Esophagus squamous epithelium (tissue), 5 donors: ENCODE measurements around the gene NQO2. TPM values are rescaled to one million over a fixed set of nuclear protein-coding genes. Genes with fewer than 3 reads are reported as not detected.
A peak's percentile ranks its signal among the peaks of the same experiment; 100 is the strongest.

Experiments
- DNase-seq: peaks from one replicate; lab custom pipeline; 2025; lab: John Stamatoyannopoulos, UW
- H3K27ac ChIP-seq, 4 donors: fragments of 200-600 bp; sonication (generic); one replicate each; pipeline ENCODE4 v1.5.1; 2016 to 2019; ENCODE audit warnings: mild to moderate bottlenecking in 1 of 4
- H3K27me3 ChIP-seq, 4 donors: fragments of 200-600 bp; sonication (generic); 1 replicate in 3 of 4; 2 replicates in 1 of 4; pipeline versions ENCODE4 v1.5.1 to v1.6.0; 2017 to 2021; ENCODE audit warnings: antibody characterized with exemption in 1 of 4
- H3K36me3 ChIP-seq, 3 donors: fragments of 200-600 bp; sonication (generic); one replicate each; pipeline ENCODE4 v1.5.1; 2016 to 2019
- H3K4me1 ChIP-seq, 3 donors: fragments of 200-600 bp; sonication (generic); one replicate each; pipeline ENCODE4 v1.5.1; 2017 to 2019
- H3K4me3 ChIP-seq, 4 donors: fragments of 200-600 bp; sonication (generic); 1 replicate in 3 of 4; 2 replicates in 1 of 4; pipeline ENCODE4 v1.5.1; 2016 to 2019; ENCODE audit warnings: mild to moderate bottlenecking in 2 of 4, moderate library complexity in 1 of 4
- H3K9me3 ChIP-seq, 3 donors: fragments of 200-600 bp; sonication (generic); one replicate each; pipeline ENCODE4 v1.5.1; 2016 to 2019
- POLR2A ChIP-seq, 4 donors: fragments of 450-650 bp; IDR thresholded peaks; one replicate each; pipeline ENCODE4 v1.6.1; 2017; ENCODE audit warnings: antibody characterized with exemption in 4 of 4, mild to moderate bottlenecking in 4 of 4, moderate library complexity in 3 of 4
- WGBS, 2 donors: methylation state at CpG; one replicate each; pipeline ENCODE4 v1.1.5; 2018; 5-methylcytosine and 5-hydroxymethylcytosine counted together
- intact Hi-C: fragments of 100-400 bp; cut with DNase I; formaldehyde crosslinking; loops from one replicate; pipeline ENCODE4 v1.15.0; 2022
- total RNA-seq, 4 donors: library from RNA; depleted of rRNA; stranded (reverse); fragments of >200 nt; gene quantifications; one replicate each; pipeline ENCODE4 v1.1.0, GENCODE V29; 2016
- TF ChIP-seq, protein P1 (sequence below), 6 experiments: fragments of 450-650 bp in 4 of 6; fragments of 200-600 bp in 2 of 6; sonication (generic) in 2 of 6; IDR thresholded peaks; one replicate each; pipeline ENCODE4 v1.5.1; 2016 to 2019; ENCODE audit warnings: antibody characterized with exemption in 6 of 6, mild to moderate bottlenecking in 4 of 6, moderate library complexity in 4 of 6
- donor health status: DM: yes; HTN: yes; CAD: no.

The NQO2 gene
- total RNA-seq, 4 donors from 2014 or later: 18.7 to 38.3 (median 26.5) TPM

DNA sequence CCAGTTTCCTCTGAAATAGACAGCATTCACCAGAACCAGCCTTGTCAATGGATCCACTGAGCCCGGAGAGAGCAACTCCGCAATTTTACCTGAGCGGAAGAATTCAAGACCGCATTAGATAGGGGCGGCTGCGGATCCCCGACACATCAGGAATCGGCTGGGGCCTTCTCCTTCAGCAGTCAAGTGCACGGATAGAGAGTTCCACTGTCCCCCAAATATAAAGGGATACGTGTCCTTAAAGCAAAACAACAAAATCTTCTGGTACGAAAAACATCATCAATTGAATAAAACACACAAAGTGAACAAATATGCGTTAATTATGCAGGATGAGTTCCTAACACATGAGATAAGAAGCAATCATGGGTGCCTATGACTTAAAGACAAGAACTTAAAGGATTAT lies 46.6 kb upstream of the NQO2 start:
- H3K4me3 ChIP-seq: peak overlapping the region in 1 of 4 donors; percentile 28
- no peaks in the 10 kb centered on the region for H3K9me3 ChIP-seq
- no peaks in the 10 kb centered on the region for H3K27me3 ChIP-seq
- no peak for TF ChIP-seq POLR2A (IDR thresholded peaks at IDR 0.05)
- TF ChIP-seq, protein P1, sequence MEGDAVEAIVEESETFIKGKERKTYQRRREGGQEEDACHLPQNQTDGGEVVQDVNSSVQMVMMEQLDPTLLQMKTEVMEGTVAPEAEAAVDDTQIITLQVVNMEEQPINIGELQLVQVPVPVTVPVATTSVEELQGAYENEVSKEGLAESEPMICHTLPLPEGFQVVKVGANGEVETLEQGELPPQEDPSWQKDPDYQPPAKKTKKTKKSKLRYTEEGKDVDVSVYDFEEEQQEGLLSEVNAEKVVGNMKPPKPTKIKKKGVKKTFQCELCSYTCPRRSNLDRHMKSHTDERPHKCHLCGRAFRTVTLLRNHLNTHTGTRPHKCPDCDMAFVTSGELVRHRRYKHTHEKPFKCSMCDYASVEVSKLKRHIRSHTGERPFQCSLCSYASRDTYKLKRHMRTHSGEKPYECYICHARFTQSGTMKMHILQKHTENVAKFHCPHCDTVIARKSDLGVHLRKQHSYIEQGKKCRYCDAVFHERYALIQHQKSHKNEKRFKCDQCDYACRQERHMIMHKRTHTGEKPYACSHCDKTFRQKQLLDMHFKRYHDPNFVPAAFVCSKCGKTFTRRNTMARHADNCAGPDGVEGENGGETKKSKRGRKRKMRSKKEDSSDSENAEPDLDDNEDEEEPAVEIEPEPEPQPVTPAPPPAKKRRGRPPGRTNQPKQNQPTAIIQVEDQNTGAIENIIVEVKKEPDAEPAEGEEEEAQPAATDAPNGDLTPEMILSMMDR (IDR thresholded peaks at IDR 0.05): no peak
- H3K4me1 ChIP-seq: peaks cover 5 to 26% (median 11%) of the 10 kb centered on the region in 3 donors
- intact Hi-C loops: no loop called here
- peaks cover 0 to 78% (median under 1%) of the 10 kb centered on the region in 3 donors for H3K36me3 ChIP-seq
- H3K27ac ChIP-seq: peak overlapping the region; percentile 26 to 68 (median 58)
- 94 to 96% methylated on average over 12 of the region's 12 CpGs for WGBS, 2 donors
- no peak for DNase-seq

DNA sequence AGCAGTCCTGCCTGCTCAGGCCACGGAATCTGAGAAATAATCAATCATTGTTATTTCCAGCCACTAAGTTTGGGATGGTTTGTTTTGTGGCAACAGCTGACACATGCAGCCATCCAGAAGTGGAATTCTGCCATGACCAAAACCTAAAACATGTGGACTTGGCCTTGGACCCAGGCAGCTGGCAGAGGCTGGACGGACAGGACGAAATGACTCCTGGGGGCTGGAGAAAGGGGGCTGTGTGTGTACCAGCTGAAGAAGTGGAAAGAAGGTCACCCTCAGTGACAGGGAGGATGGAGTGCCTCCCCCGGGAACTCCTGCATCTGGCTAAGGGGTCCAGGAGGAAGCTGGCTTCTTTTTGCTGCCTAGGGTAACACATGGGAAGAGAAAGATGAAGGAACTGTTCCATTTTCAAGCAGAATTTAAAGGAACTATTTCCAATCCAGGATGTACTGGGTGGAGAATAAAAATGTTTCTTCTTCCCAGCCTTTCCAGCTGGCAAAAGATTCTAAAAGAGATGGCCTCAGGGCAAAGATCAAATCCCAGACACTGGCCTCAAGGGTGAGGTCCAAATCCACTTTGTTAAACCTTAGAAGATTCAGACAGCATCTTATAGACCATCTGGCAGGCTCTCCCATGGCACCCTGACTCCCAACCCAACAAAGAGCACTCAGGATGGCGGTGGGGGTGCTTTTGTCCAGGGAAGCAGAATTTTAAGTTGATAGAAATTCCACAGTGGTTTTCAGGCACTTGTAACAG lies 42.6 kb upstream of the NQO2 start:
- H3K36me3 ChIP-seq: peaks cover 0 to 40% (median 0%) of the 10 kb centered on the region in 3 donors
- peak overlapping the region in 3 of 4 donors; percentile 57 to 74 (median 72) for H3K27ac ChIP-seq
- 68 to 70% methylated on average over 5 of the region's 5 CpGs for WGBS, 2 donors
- DNase-seq: no peak
- no peaks in the 10 kb centered on the region for H3K27me3 ChIP-seq
- no peaks in the 10 kb centered on the region for H3K9me3 ChIP-seq
- peaks cover 33 to 66% (median 35%) of the 10 kb centered on the region in 3 donors for H3K4me1 ChIP-seq
- intact Hi-C loops: no loop called here
- H3K4me3 ChIP-seq: no peak overlapping the region
- no peak for TF ChIP-seq POLR2A (IDR thresholded peaks at IDR 0.05)
- TF ChIP-seq, protein P1 (IDR thresholded peaks at IDR 0.05): no peak

DNA sequence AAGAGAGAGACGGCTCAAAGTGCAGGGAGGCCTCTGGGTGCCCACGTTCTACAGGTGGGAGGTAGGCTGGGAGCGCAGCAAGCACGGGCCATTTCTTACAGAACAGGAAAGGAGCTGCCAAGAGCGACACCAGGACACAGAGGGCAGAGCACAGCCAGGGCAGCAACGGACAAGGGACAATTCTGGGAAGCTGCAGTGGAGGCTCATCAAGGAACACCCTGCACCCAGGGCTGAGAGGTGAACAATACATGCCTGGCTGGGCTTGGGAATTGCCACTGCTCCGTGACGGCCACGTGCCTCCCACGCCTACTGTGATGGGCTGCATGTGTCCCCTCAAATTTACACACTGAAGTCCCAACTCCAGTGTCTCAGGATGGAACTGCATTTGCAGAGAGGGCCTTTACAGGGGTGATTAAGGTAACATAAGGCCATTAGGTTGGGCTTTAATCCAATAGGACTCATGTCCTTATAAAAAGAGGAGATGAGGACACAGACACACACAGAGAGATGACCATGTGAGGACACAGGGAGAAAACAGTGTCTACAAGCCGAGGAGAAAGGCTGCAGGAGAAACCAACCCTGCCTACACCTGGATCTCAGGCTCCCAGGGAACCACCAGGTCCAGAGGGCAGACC lies 41.9 kb upstream of the NQO2 start:
- Histone ChIP-seq H3K27me3 (no peaks in the 10 kb centered on the region), H3K4me3 (no peak overlapping the region), H3K36me3 (peaks cover 0 to 40% (median 0%) of the 10 kb centered on the region in 3 donors), H3K9me3 (no peaks in the 10 kb centered on the region), H3K4me1 (peaks cover 29 to 66% (median 31%) of the 10 kb centered on the region in 3 donors), H3K27ac (peak overlapping the region; percentile 30 to 74 (median 64))
- intact Hi-C loops: no loop called here
- 80 to 82% methylated on average over 9 to 10 of the region's 11 CpGs for WGBS, 2 donors
- no peak for DNase-seq
- TF ChIP-seq POLR2A (IDR thresholded peaks at IDR 0.05): no peak
- TF ChIP-seq, protein P1 (IDR thresholded peaks at IDR 0.05): no peak

DNA sequence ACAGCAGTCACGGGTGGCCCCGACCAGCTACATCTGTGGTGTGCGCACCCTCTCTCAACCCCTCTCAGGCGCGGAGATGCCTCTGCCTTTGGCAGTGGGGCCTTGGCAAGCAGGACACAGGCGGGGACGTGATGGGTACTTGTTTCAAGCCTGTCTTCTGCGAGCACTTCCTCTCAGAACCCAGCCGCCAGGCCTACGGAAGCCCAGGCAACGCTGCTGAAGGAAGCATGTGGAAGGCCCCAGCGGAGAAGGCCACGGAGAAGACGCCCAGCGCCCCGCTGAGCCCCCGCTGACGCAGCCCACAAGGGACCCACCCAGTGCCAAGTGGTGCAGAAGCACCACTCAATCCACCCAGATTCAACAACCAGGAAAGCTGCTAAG lies 41.4 kb upstream of the NQO2 start:
- intact Hi-C loops: no loop called here
- DNase-seq: no peak
- 90 to 100% methylated on average over 2 of the region's 18 CpGs for WGBS, 2 donors
- Histone ChIP-seq H3K4me3 (no peak overlapping the region), H3K36me3 (peaks cover 0 to 37% (median 0%) of the 10 kb centered on the region in 3 donors), H3K9me3 (no peaks in the 10 kb centered on the region), H3K4me1 (peaks cover 28 to 67% (median 31%) of the 10 kb centered on the region in 3 donors), H3K27me3 (no peaks in the 10 kb centered on the region), H3K27ac (peak overlapping the region; percentile 30 to 74 (median 64))
- TF ChIP-seq, protein P1 (IDR thresholded peaks at IDR 0.05): no peak
- no peak for TF ChIP-seq POLR2A (IDR thresholded peaks at IDR 0.05)

DNA sequence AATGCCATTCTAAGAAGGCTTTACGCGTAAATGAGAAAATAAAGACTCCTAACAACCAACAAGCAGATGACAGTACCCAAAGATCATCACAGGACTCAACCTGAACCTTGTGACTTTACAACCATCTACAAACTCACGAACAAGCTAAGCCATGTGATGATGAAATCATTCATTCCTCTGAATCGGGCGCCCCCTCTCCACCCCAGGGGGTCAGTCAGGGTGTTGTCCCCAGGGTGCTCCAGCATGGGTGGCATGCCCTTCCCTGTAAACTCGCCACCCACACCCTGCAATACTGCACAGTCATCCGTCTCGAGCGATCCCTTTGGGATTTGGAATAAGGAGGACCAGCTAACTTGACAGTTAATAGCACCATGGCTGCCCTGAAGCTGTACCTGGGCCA lies 40.9 kb upstream of the NQO2 start:
- 66 to 85% methylated on average over 7 to 8 of the region's 9 CpGs for WGBS, 2 donors
- peaks cover 28 to 71% (median 31%) of the 10 kb centered on the region in 3 donors for H3K4me1 ChIP-seq
- intact Hi-C loops: no loop called here
- no peak overlapping the region for H3K4me3 ChIP-seq
- DNase-seq: no peak
- peaks cover 0 to 32% (median 0%) of the 10 kb centered on the region in 3 donors for H3K36me3 ChIP-seq
- TF ChIP-seq, protein P1 (IDR thresholded peaks at IDR 0.05): no peak
- no peak for TF ChIP-seq POLR2A (IDR thresholded peaks at IDR 0.05)
- no peaks in the 10 kb centered on the region for H3K27me3 ChIP-seq
- no peaks in the 10 kb centered on the region for H3K9me3 ChIP-seq
- peak overlapping the region; percentile 23 to 74 (median 64) for H3K27ac ChIP-seq
